Mesendoderm (in vitro differentiated cells): ENCODE measurements around the gene TRPC4AP.

Experiments
- DNase-seq: peaks from one replicate; pipeline ENCODE4 v3.0.0; 2013
- H2AK5ac ChIP-seq: 2 replicates; pipeline ENCODE4 v1.6.1; 2013; ENCODE audit warnings: low read length, inconsistent platforms
- H2BK120ac ChIP-seq: 2 replicates; pipeline ENCODE4 v1.6.1; 2013; ENCODE audit warnings: low read depth, mild to moderate bottlenecking, low read length, moderate library complexity, mixed read lengths
- H2BK15ac ChIP-seq: replicated peaks from 2 replicates; pipeline ENCODE4 v1.6.1; 2013; ENCODE audit warnings: low read depth, mild to moderate bottlenecking, moderate library complexity
- H2BK5ac ChIP-seq: 2 replicates; pipeline ENCODE4 v1.6.1; 2013; ENCODE audit warnings: low read length, inconsistent platforms
- H3K18ac ChIP-seq: 2 replicates; pipeline ENCODE4 v1.6.1; 2013; ENCODE audit warnings: mild to moderate bottlenecking, low read length, mixed read lengths
- H3K23ac ChIP-seq: one replicate; pipeline ENCODE4 v1.6.1; 2013; ENCODE audit warnings: low read length
- H3K27ac ChIP-seq: 2 replicates; pipeline ENCODE4 v1.5.1; 2013; ENCODE audit warnings: low read depth, mild to moderate bottlenecking, inconsistent platforms, low read length, moderate library complexity
- H3K27me3 ChIP-seq: 2 replicates; pipeline ENCODE4 v1.6.1; 2013; ENCODE audit warnings: low read length, control low read depth, mild to moderate bottlenecking, inconsistent platforms; ENCODE audit not compliant: insufficient read depth, poor library complexity
- H3K36me3 ChIP-seq: 2 replicates; pipeline ENCODE4 v1.6.1; 2013; ENCODE audit warnings: low read length, inconsistent platforms; ENCODE audit not compliant: control insufficient read depth, insufficient read depth
- H3K4ac ChIP-seq: one replicate; pipeline ENCODE4 v1.6.1; 2013; ENCODE audit warnings: low read depth, mild to moderate bottlenecking, low read length, moderate library complexity
- H3K4me1 ChIP-seq: 2 replicates; pipeline ENCODE4 v1.6.1; 2013; ENCODE audit warnings: low read depth, low read length, inconsistent platforms; ENCODE audit not compliant: control insufficient read depth
- H3K4me2 ChIP-seq: 2 replicates; pipeline ENCODE4 v1.6.1; 2013; ENCODE audit warnings: low read length
- H3K4me3 ChIP-seq: 2 replicates; pipeline ENCODE4 v1.5.1; 2013; ENCODE audit warnings: mild to moderate bottlenecking, low read length
- H3K56ac ChIP-seq: one replicate; pipeline ENCODE4 v1.6.1; 2013; ENCODE audit warnings: low read length
- H3K79me1 ChIP-seq: 2 replicates; pipeline ENCODE4 v1.6.1; 2013; ENCODE audit warnings: low read length, inconsistent platforms
- H3K79me2 ChIP-seq: 2 replicates; pipeline ENCODE4 v1.6.1; 2013; ENCODE audit warnings: mild to moderate bottlenecking, low read length; ENCODE audit not compliant: control insufficient read depth, insufficient read depth
- H3K9ac ChIP-seq: 2 replicates; pipeline ENCODE4 v1.6.1; 2013; ENCODE audit warnings: low read length, inconsistent platforms
- H4K5ac ChIP-seq: one replicate; pipeline ENCODE4 v1.6.1; 2013; ENCODE audit warnings: low read length
- H4K8ac ChIP-seq: one replicate; pipeline ENCODE4 v1.6.1; 2013; ENCODE audit warnings: low read depth, mild to moderate bottlenecking, control low read depth, low read length, moderate library complexity
- WGBS: extraction: QIAGEN DNeasy Blood & Tissue Kit; methylation state at CpG from one replicate; pipeline ENCODE4 v1.1.7; 2013; ENCODE audit warnings: low lambda C conversion rate, missing lambda C conversion rate; ENCODE audit not compliant: insufficient coverage; ENCODE audit errors: extremely low coverage; 5-methylcytosine and 5-hydroxymethylcytosine counted together

The TRPC4AP gene

GRCh38 chr20:35049776-35050352, 42.7 kb downstream of the TRPC4AP start:
- H4K5ac ChIP-seq, result no peak overlapping the region
- no peak overlapping the region for H2BK120ac ChIP-seq
- H3K27ac ChIP-seq, result no peak overlapping the region
- H3K79me2 ChIP-seq, result no peaks in the 10 kb centered on the region
- no peak overlapping the region for H3K4ac ChIP-seq
- peak; percentile 11 for DNase-seq
- no peak overlapping the region for H3K18ac ChIP-seq
- H3K23ac ChIP-seq, result no peak overlapping the region
- no peaks in the 10 kb centered on the region for H3K4me1 ChIP-seq
- no peaks in the 10 kb centered on the region for H3K79me1 ChIP-seq
- H3K27me3 ChIP-seq, result no peaks in the 10 kb centered on the region
- no peak overlapping the region for H2BK5ac ChIP-seq
- no CpG with 5 or more reads among the region's 5 CpGs for WGBS
- H3K4me2 ChIP-seq, result no peak overlapping the region
- H3K4me3 ChIP-seq, result no peak overlapping the region
- peaks cover 3% of the 10 kb centered on the region for H3K36me3 ChIP-seq
- H3K56ac ChIP-seq, result no peak overlapping the region
- H4K8ac ChIP-seq, result no peak overlapping the region
- no peak overlapping the region for H3K9ac ChIP-seq
- H2AK5ac ChIP-seq, result no peak overlapping the region
- no peak overlapping the region for H2BK15ac ChIP-seq

GRCh38 chr20:35048739-35049138, 43.9 kb downstream of the TRPC4AP start:
- no peak overlapping the region for H2BK15ac ChIP-seq
- H2BK120ac ChIP-seq, result no peak overlapping the region
- no peak overlapping the region for H4K5ac ChIP-seq
- no peak overlapping the region for H2BK5ac ChIP-seq
- no peaks in the 10 kb centered on the region for H3K27me3 ChIP-seq
- H3K56ac ChIP-seq, result no peak overlapping the region
- H3K27ac ChIP-seq, result no peak overlapping the region
- no peaks in the 10 kb centered on the region for H3K79me1 ChIP-seq
- no peak overlapping the region for H3K9ac ChIP-seq
- H3K4me2 ChIP-seq, result no peak overlapping the region
- H3K36me3 ChIP-seq, result peaks cover 3% of the 10 kb centered on the region
- H3K23ac ChIP-seq, result no peak overlapping the region
- DNase-seq, result no peak
- H3K4me1 ChIP-seq, result no peaks in the 10 kb centered on the region
- no peaks in the 10 kb centered on the region for H3K79me2 ChIP-seq
- H3K18ac ChIP-seq, result no peak overlapping the region
- WGBS, result no CpG with 5 or more reads among the region's 1 CpG
- no peak overlapping the region for H3K4me3 ChIP-seq
- H2AK5ac ChIP-seq, result no peak overlapping the region
- no peak overlapping the region for H3K4ac ChIP-seq
- no peak overlapping the region for H4K8ac ChIP-seq

DNA sequence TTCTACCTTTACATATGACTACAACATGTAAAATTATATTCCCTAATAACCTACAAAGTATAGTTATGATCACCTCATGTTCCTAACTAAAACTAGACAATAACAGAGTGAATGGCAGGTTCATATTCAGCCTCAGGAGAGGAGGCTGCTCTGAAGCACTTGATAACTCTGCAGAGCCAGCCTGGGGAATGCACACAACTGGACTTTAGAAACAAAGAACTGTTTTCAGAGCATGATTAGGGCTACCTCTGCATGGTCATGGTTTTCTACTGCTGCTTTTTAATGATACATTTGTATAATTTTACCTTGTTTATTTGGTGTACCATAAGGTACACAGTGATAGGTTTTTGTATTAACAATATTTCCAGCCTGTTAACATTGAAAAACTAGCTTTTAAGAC, 50.3 kb downstream of the TRPC4AP start:
- no peak overlapping the region for H3K4me3 ChIP-seq
- no peak overlapping the region for H2BK120ac ChIP-seq
- no peak overlapping the region for H2BK5ac ChIP-seq
- H2AK5ac ChIP-seq, result no peak overlapping the region
- H3K79me1 ChIP-seq, result no peaks in the 10 kb centered on the region
- no peak overlapping the region for H3K4ac ChIP-seq
- no peak overlapping the region for H3K18ac ChIP-seq
- no peak overlapping the region for H4K5ac ChIP-seq
- no peak overlapping the region for H3K56ac ChIP-seq
- no peak overlapping the region for H2BK15ac ChIP-seq
- no peaks in the 10 kb centered on the region for H3K4me1 ChIP-seq
- H3K27ac ChIP-seq, result no peak overlapping the region
- H3K23ac ChIP-seq, result no peak overlapping the region
- no peaks in the 10 kb centered on the region for H3K36me3 ChIP-seq
- no peak for DNase-seq
- no peaks in the 10 kb centered on the region for H3K79me2 ChIP-seq
- H4K8ac ChIP-seq, result no peak overlapping the region
- no peaks in the 10 kb centered on the region for H3K27me3 ChIP-seq
- H3K9ac ChIP-seq, result no peak overlapping the region
- no peak overlapping the region for H3K4me2 ChIP-seq

DNA sequence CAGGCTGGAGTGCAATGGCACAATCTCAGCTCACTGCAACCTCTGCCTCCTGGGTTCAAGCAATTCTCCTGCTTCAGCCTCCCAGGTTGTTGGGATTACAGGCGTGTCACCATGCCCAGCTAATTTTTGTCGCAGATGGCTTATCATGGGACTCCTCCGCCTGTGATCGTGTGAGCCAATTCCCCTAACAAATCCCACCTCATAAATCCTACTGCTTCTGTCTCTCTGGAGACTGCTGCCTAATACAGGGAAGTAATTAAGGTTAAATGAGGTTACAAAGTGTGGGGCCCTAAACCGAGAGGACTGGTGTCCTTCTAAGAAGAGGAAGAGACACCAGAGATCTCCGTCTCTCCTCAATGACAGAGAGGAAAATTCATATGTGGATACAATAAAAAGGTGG, 52.0 kb downstream of the TRPC4AP start:
- Histone ChIP-seq H3K23ac (no peak overlapping the region), H4K5ac (no peak overlapping the region), H3K56ac (no peak overlapping the region), H2BK120ac (no peak overlapping the region), H3K18ac (no peak overlapping the region), H2BK15ac (no peak overlapping the region), H3K9ac (no peak overlapping the region), H3K27ac (no peak overlapping the region), H4K8ac (no peak overlapping the region), H2BK5ac (no peak overlapping the region), H2AK5ac (no peak overlapping the region), H3K4me1 (no peaks in the 10 kb centered on the region), H3K4me2 (no peak overlapping the region), H3K4me3 (no peak overlapping the region), H3K79me1 (no peaks in the 10 kb centered on the region), H3K36me3 (no peaks in the 10 kb centered on the region), H3K27me3 (no peaks in the 10 kb centered on the region), H3K4ac (no peak overlapping the region), H3K79me2 (no peaks in the 10 kb centered on the region)
- DNase-seq, result no peak
- no CpG with 5 or more reads among the region's 6 CpGs for WGBS

DNA sequence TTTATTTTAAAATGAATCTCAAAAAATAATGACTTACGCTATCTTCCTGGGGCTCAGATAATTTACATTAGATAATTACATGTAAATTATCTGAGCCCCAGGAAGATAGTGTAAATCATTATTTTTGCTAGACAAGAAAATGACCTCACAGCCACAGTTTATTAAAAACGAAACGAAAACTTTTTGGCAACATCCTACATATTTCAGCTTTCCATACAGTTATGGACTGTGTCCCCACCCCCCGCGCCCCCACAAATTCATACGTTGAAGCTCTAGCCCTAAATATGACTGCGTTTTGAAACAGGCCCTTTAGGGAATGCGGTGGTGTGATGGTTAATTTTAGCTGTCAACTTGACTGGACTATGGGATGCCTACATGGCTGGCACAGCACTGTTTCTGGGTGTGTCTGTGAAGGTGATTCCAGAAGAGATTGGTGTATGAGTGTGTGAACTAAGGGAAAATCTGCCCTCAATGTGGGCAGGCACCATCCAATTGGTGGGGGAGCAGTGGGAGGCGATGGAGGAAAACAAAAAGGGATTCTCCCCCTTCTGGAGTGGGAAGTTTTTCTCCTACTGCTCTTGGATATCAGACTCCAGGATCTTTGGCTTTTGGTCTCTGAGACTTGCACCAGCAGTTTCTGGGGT, 52.6 kb downstream of the TRPC4AP start:
- no peak overlapping the region for H2BK120ac ChIP-seq
- no peak overlapping the region for H2AK5ac ChIP-seq
- no CpG with 5 or more reads among the region's 9 CpGs for WGBS
- H3K56ac ChIP-seq, result no peak overlapping the region
- no peak for DNase-seq
- no peak overlapping the region for H3K18ac ChIP-seq
- no peaks in the 10 kb centered on the region for H3K79me1 ChIP-seq
- H4K5ac ChIP-seq, result no peak overlapping the region
- no peak overlapping the region for H4K8ac ChIP-seq
- H3K4me2 ChIP-seq, result no peak overlapping the region
- no peak overlapping the region for H3K9ac ChIP-seq
- no peaks in the 10 kb centered on the region for H3K4me1 ChIP-seq
- H3K4me3 ChIP-seq, result no peak overlapping the region
- no peak overlapping the region for H3K23ac ChIP-seq
- no peaks in the 10 kb centered on the region for H3K79me2 ChIP-seq
- no peak overlapping the region for H3K27ac ChIP-seq
- H3K36me3 ChIP-seq, result peaks cover 1% of the 10 kb centered on the region
- no peak overlapping the region for H2BK5ac ChIP-seq
- H3K27me3 ChIP-seq, result no peaks in the 10 kb centered on the region
- no peak overlapping the region for H2BK15ac ChIP-seq
- no peak overlapping the region for H3K4ac ChIP-seq

- DNase-seq, result no peak
- no peak overlapping the region for H3K4me3 ChIP-seq
- no CpG with 5 or more reads among the region's 1 CpG for whole genome bisulfite sequencing
- H2BK120ac ChIP-seq, result no peak overlapping the region
- H3K79me1 ChIP-seq, result no peaks in the 10 kb centered on the region
- peak overlapping the region; percentile 28 for H4K8ac ChIP-seq
- no peak overlapping the region for H3K4ac ChIP-seq
- H3K4me2 ChIP-seq, result no peak overlapping the region
- H3K4me1 ChIP-seq, result no peaks in the 10 kb centered on the region
- H2BK15ac ChIP-seq, result no peak overlapping the region
- no peak overlapping the region for H3K18ac ChIP-seq
- no peaks in the 10 kb centered on the region for H3K27me3 ChIP-seq
- H3K79me2 ChIP-seq, result no peaks in the 10 kb centered on the region
- H4K5ac ChIP-seq, result no peak overlapping the region
- H2BK5ac ChIP-seq, result no peak overlapping the region
- no peak overlapping the region for H2AK5ac ChIP-seq
- no peak overlapping the region for H3K56ac ChIP-seq
- no peak overlapping the region for H3K27ac ChIP-seq
- H3K36me3 ChIP-seq, result peaks cover 2% of the 10 kb centered on the region
- no peak overlapping the region for H3K23ac ChIP-seq
- no peak overlapping the region for H3K9ac ChIP-seq
Measured at GRCh38 chr20:35039146-35039545, 53.5 kb downstream of the TRPC4AP start.
